H9 (cell line): ENCODE data around the gene KRT6C. TPM values are rescaled to one million over a fixed set of nuclear protein-coding genes. Genes with fewer than 3 reads are reported as not detected.

Experiments
- DNase-seq: peaks from one replicate; pipeline ENCODE4 v3.0.0-alpha.2; 2017
- H2AFZ ChIP-seq: one replicate; pipeline ENCODE4 v1.6.1; 2013; ENCODE audit warnings: mild to moderate bottlenecking, low read length, control low read depth, moderate library complexity
- H2AK5ac ChIP-seq: 2 replicates; pipeline ENCODE4 v1.6.1; 2013; ENCODE audit warnings: low read length, control low read depth, mixed read lengths; ENCODE audit not compliant: insufficient read length
- H2BK120ac ChIP-seq: one replicate; pipeline ENCODE4 v1.6.1; 2013; ENCODE audit warnings: low read depth, mild to moderate bottlenecking, low read length, control low read depth, inconsistent platforms; ENCODE audit not compliant: poor library complexity, severe bottlenecking
- H2BK12ac ChIP-seq: 2 replicates; pipeline ENCODE4 v1.6.1; 2013; ENCODE audit warnings: low read length, control low read depth, mixed read lengths, low read depth; ENCODE audit not compliant: insufficient read length
- H2BK15ac ChIP-seq: 2 replicates; pipeline ENCODE4 v1.6.1; 2013; ENCODE audit warnings: low read depth, low read length, control low read depth
- H2BK20ac ChIP-seq: one replicate; pipeline ENCODE4 v1.6.1; 2013; ENCODE audit warnings: low read depth, mild to moderate bottlenecking, low read length, control low read depth, inconsistent platforms; ENCODE audit not compliant: poor library complexity, severe bottlenecking
- H2BK5ac ChIP-seq: 2 replicates; pipeline ENCODE4 v1.6.1; 2013; ENCODE audit warnings: low read length, control low read depth, mixed read lengths; ENCODE audit not compliant: insufficient read length
- H3K14ac ChIP-seq: 2 replicates; pipeline ENCODE4 v1.6.1; 2013; ENCODE audit warnings: low read length, control low read depth; ENCODE audit not compliant: insufficient read depth
- H3K18ac ChIP-seq: 2 replicates; pipeline ENCODE4 v1.6.1; 2013; ENCODE audit warnings: low read depth, mild to moderate bottlenecking, mixed read lengths, low read length, control low read depth; ENCODE audit not compliant: insufficient read length
- H3K23ac ChIP-seq: 2 replicates; pipeline ENCODE4 v1.6.1; 2013; ENCODE audit warnings: low read length, control low read depth, mixed read lengths, low read depth; ENCODE audit not compliant: insufficient read length
- H3K23me2 ChIP-seq: 2 replicates; pipeline ENCODE4 v1.6.1; 2013; ENCODE audit warnings: low read depth, mild to moderate bottlenecking, mixed read lengths, low read length, control low read depth; ENCODE audit not compliant: insufficient read length, poor library complexity, severe bottlenecking
- H3K27ac ChIP-seq: 2 replicates; pipeline ENCODE4 v1.5.1; 2013; ENCODE audit warnings: low read length, control low read depth, mixed read lengths, low read depth; ENCODE audit not compliant: insufficient read length
- H3K27me3 ChIP-seq: 2 replicates; pipeline ENCODE4 v1.6.1; 2013; ENCODE audit warnings: low read length, control low read depth, inconsistent platforms; ENCODE audit not compliant: insufficient read depth
- H3K4ac ChIP-seq: 2 replicates; pipeline ENCODE4 v1.6.1; 2013; ENCODE audit warnings: low read depth, mild to moderate bottlenecking, control low read depth, inconsistent platforms, low read length, moderate library complexity
- H3K4me1 ChIP-seq: 2 replicates; pipeline ENCODE4 v1.6.1; 2013; ENCODE audit warnings: low read length, control low read depth, inconsistent platforms; ENCODE audit not compliant: insufficient read depth
- H3K4me2 ChIP-seq: 2 replicates; pipeline ENCODE4 v1.6.1; 2013; ENCODE audit warnings: low read length, control low read depth, mixed read lengths; ENCODE audit not compliant: insufficient read length, insufficient read depth
- H3K56ac ChIP-seq: 2 replicates; pipeline ENCODE4 v1.6.1; 2013; ENCODE audit warnings: low read depth, mild to moderate bottlenecking, mixed read lengths, low read length, control low read depth; ENCODE audit not compliant: insufficient read length
- H3K79me1 ChIP-seq: 2 replicates; pipeline ENCODE4 v1.6.1; 2013; ENCODE audit warnings: low read depth, mild to moderate bottlenecking, moderate library complexity, low read length, control low read depth, inconsistent platforms; ENCODE audit not compliant: insufficient read depth, poor library complexity, severe bottlenecking
- H3K79me2 ChIP-seq: 2 replicates; pipeline ENCODE4 v1.6.1; 2013; ENCODE audit warnings: low read length, control low read depth, inconsistent platforms; ENCODE audit not compliant: insufficient read depth
- H3K9ac ChIP-seq: 2 replicates; pipeline ENCODE4 v1.6.1; 2013; ENCODE audit warnings: low read length, control low read depth, mixed read lengths; ENCODE audit not compliant: insufficient read length; ENCODE audit errors: extremely low read depth
- H3K9me3 ChIP-seq: one replicate; pipeline ENCODE4 v1.6.1; 2013; ENCODE audit warnings: low read depth, low read length, inconsistent platforms; ENCODE audit not compliant: control insufficient read depth
- H3T11ph ChIP-seq: one replicate; pipeline ENCODE4 v1.6.1; 2013; ENCODE audit warnings: mild to moderate bottlenecking, low read length, control low read depth, inconsistent platforms
- H4K20me1 ChIP-seq: one replicate; pipeline ENCODE4 v1.6.1; 2013; ENCODE audit not compliant: control insufficient read depth, insufficient read length, insufficient read depth
- H4K5ac ChIP-seq: 2 replicates; pipeline ENCODE4 v1.6.1; 2013; ENCODE audit warnings: low read depth, mild to moderate bottlenecking, mixed read lengths, low read length, control low read depth; ENCODE audit not compliant: insufficient read length
- H4K8ac ChIP-seq: replicated peaks from 2 replicates; pipeline ENCODE4 v1.6.1; 2013; ENCODE audit warnings: low read length, control low read depth, mixed read lengths, low read depth; ENCODE audit not compliant: insufficient read length
- H4K91ac ChIP-seq: 2 replicates; pipeline ENCODE4 v1.6.1; 2013; ENCODE audit warnings: low read depth, mild to moderate bottlenecking, moderate library complexity, mixed read lengths, low read length, control low read depth; ENCODE audit not compliant: insufficient read length
- H3K27ac Mint-ChIP-seq, 3 experiments: 2 replicates in 2 of 3; 3 replicates in 1 of 3; pipeline ENCODE4 v1.8.0; 2020 to 2021; ENCODE audit warnings: mixed read lengths in 3 of 3, mild to moderate bottlenecking in 1 of 3, moderate library complexity in 1 of 3
- H3K27me3 Mint-ChIP-seq: 2 replicates; pipeline ENCODE4 v1.8.0; 2021; ENCODE audit warnings: low read depth, mild to moderate bottlenecking, moderate library complexity, mixed read lengths
- H3K36me3 Mint-ChIP-seq, 3 experiments: 2 replicates in 2 of 3; 3 replicates in 1 of 3; pipeline ENCODE4 v1.8.0; 2020 to 2021; ENCODE audit warnings: low read depth in 3 of 3, mixed read lengths in 3 of 3; ENCODE audit not compliant: insufficient read depth in 1 of 3
- H3K4me1 Mint-ChIP-seq, 2 experiments: 2 replicates each; pipeline ENCODE4 v1.8.0; 2020; ENCODE audit warnings: mixed read lengths in 2 of 2
- H3K4me3 Mint-ChIP-seq, 2 experiments: 2 replicates in 1 of 2; 3 replicates in 1 of 2; pipeline ENCODE4 v1.8.0; 2020 to 2021; ENCODE audit warnings: mild to moderate bottlenecking in 2 of 2, mixed read lengths in 2 of 2, moderate library complexity in 1 of 2
- H3K9me3 Mint-ChIP-seq, 2 experiments: 2 replicates in 1 of 2; 3 replicates in 1 of 2; pipeline ENCODE4 v1.8.0; 2020; ENCODE audit warnings: mild to moderate bottlenecking in 2 of 2, mixed read lengths in 2 of 2, moderate library complexity in 1 of 2
- CTCF ChIP-seq: fragments of 200-600 bp; sonication (generic); conservative IDR thresholded peaks from 3 replicates; pipeline ENCODE4 v1.8.0; 2021; ENCODE audit warnings: antibody characterized with exemption, mild to moderate bottlenecking
- WGBS: extraction: QIAGEN DNeasy Blood & Tissue Kit; methylation state at CpG from one replicate; pipeline ENCODE4 v1.1.7; 2013; ENCODE audit warnings: missing lambda C conversion rate, low lambda C conversion rate, mixed read lengths; ENCODE audit not compliant: insufficient read length; ENCODE audit errors: extremely low coverage; 5-methylcytosine and 5-hydroxymethylcytosine counted together
- total RNA-seq: library from RNA; stranded (reverse); gene quantifications from 2 replicates; pipeline ENCODE4 v1.2.1, GENCODE V29; 2021

KRT6C gene
- total RNA-seq, 1 experiment from 2014 or later: not detected

GRCh38 chr12:52506858-52507715, 33.5 kb upstream of the KRT6C start:
- DNase-seq: peak; percentile 61
- H3K9me3 ChIP-seq: no peaks in the 10 kb centered on the region
- H3K27ac ChIP-seq: no peak overlapping the region
- no peak overlapping the region for H2BK15ac ChIP-seq
- no peaks in the 10 kb centered on the region for H3K23me2 ChIP-seq
- no peak overlapping the region for H3K9ac ChIP-seq
- no peak overlapping the region for H3K18ac ChIP-seq
- no peak overlapping the region for H2BK5ac ChIP-seq
- peaks cover 2% of the 10 kb centered on the region for H3K27me3 Mint-ChIP-seq
- no peak overlapping the region for H2BK120ac ChIP-seq
- H3K14ac ChIP-seq: no peak overlapping the region
- H3K4ac ChIP-seq: no peak overlapping the region
- H3T11ph ChIP-seq: no peak overlapping the region
- H4K20me1 ChIP-seq: no peaks in the 10 kb centered on the region
- peaks cover 7 to 8% of the 10 kb centered on the region in 2 experiments; a peak in 3 of 4 replicates for H3K4me1 Mint-ChIP-seq
- no peak overlapping the region for H3K4me3 Mint-ChIP-seq
- H4K91ac ChIP-seq: no peak overlapping the region
- no peak overlapping the region for H4K8ac ChIP-seq
- no peaks in the 10 kb centered on the region for H3K4me1 ChIP-seq
- H3K23ac ChIP-seq: no peak overlapping the region
- H3K79me2 ChIP-seq: no peaks in the 10 kb centered on the region
- H3K27ac Mint-ChIP-seq: no peak overlapping the region
- no peak overlapping the region for H3K56ac ChIP-seq
- no peak overlapping the region for H4K5ac ChIP-seq
- peaks cover 9 to 13% of the 10 kb centered on the region in 2 experiments for H3K9me3 Mint-ChIP-seq
- TF ChIP-seq CTCF: peak; percentile 74
- H2BK20ac ChIP-seq: no peak overlapping the region
- H3K4me2 ChIP-seq: no peak overlapping the region
- no peak overlapping the region for H2AK5ac ChIP-seq
- no peak overlapping the region for H2BK12ac ChIP-seq
- peaks cover 0 to 7% (median 0%) of the 10 kb centered on the region in 3 experiments; a peak in 3 of 7 replicates for H3K36me3 Mint-ChIP-seq
- no CpG with 5 or more reads among the region's 4 CpGs for WGBS
- no peaks in the 10 kb centered on the region for H3K27me3 ChIP-seq
- no peaks in the 10 kb centered on the region for H3K79me1 ChIP-seq
- H2AFZ ChIP-seq: no peak overlapping the region
